ENCODE data around the gene B3GAT1.

DNA sequence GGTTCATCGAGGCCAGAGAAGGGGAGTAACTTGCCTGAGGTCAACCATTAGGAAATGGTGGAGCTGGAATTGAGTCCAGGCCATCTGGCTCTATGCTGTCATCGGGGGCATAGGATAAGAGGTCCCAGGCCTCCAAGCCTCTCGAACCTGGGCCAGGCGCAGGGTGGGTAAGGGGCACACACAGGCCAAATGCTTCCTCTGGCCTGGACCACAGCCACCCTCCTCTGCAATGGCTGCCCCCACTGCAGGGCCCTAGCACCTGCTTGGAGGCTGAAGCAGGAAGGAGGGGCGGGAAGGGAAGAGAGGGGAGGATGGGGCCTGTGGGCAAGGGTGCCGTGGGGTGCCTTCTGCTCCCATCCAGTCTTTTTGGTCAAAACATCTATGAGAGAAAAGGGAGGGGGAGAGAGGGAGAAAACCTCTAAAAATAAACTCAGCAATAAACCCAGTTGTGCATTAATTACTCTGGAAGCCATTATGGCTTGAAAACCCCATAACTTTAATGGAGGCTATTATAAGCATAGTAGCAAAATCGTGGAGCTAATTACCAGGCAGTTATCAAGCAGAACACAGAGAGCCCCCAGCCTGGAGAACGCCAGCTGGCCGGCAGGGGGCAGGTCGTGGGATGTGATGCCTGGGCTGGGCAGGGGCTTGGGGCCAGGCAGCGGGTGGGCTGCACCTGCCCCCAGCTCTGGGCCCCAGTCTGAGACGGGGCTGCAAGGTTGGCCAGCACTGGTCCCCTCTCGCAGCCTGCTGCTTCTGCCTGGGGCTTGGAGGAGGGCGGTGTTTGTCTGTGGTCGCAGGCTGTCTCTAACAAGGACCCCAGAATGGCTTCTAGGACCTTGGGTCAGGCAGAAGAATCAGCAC, 21.1 kb downstream of the B3GAT1 start:
- TF ChIP-seq POLR2AphosphoS5 (IDR thresholded peaks at IDR 0.05) (no peak), POLR2A (IDR thresholded peaks at IDR 0.05) (no peak)
- TF ChIP-seq, protein P1, sequence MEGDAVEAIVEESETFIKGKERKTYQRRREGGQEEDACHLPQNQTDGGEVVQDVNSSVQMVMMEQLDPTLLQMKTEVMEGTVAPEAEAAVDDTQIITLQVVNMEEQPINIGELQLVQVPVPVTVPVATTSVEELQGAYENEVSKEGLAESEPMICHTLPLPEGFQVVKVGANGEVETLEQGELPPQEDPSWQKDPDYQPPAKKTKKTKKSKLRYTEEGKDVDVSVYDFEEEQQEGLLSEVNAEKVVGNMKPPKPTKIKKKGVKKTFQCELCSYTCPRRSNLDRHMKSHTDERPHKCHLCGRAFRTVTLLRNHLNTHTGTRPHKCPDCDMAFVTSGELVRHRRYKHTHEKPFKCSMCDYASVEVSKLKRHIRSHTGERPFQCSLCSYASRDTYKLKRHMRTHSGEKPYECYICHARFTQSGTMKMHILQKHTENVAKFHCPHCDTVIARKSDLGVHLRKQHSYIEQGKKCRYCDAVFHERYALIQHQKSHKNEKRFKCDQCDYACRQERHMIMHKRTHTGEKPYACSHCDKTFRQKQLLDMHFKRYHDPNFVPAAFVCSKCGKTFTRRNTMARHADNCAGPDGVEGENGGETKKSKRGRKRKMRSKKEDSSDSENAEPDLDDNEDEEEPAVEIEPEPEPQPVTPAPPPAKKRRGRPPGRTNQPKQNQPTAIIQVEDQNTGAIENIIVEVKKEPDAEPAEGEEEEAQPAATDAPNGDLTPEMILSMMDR (IDR thresholded peaks at IDR 0.05): no peak
